Panc1 (cell line): ENCODE data around the gene MSN. TPM values are rescaled to one million over a fixed set of nuclear protein-coding genes. Genes with fewer than 3 reads are reported as not detected.

Experiments used
- ATAC-seq: fragments of 200-7000 bp; cut with Tn5 transposase; 2 replicates; pipeline ENCODE4 v1.9.1; 2020; ENCODE audit warnings: mild to moderate bottlenecking, moderate library complexity
- BruUV-seq: library from RNA; stranded (reverse); fragments of 400-500 nt; replicated peaks from 2 replicates; lab custom pipeline; 2021; lab: Mats Ljungman, UMichigan
- CTCF ChIA-PET: fragments of 300-600 bp; sonication (Branson Sonifier 250); formaldehyde crosslinking; loops from one replicate; lab custom pipeline; 2022; ENCODE audit warnings: antibody characterized with exemption; lab: Charles Lee
- POLR2A ChIA-PET: fragments of 300-600 bp; sonication (Branson Sonifier 250); formaldehyde crosslinking; loops from one replicate; lab custom pipeline; 2022; ENCODE audit warnings: antibody characterized with exemption; lab: Charles Lee
- DNase-seq: peaks from one replicate; pipeline ENCODE4 v3.0.0-alpha.2; 2010; ENCODE audit warnings: low read depth, low spot score
- H3K27ac ChIP-seq: 2 replicates; pipeline ENCODE4 v1.5.1; 2011; ENCODE audit warnings: mild to moderate bottlenecking, low read length, inconsistent platforms
- H3K27me3 ChIP-seq: fragments of 200-500 bp; sonication (Bioruptor generic); 2 replicates; pipeline ENCODE4 v1.6.0; 2014; ENCODE audit warnings: low read length, inconsistent platforms; ENCODE audit not compliant: control insufficient read depth, insufficient read depth
- H3K36me3 ChIP-seq: fragments of 200-500 bp; sonication (Bioruptor generic); 2 replicates; pipeline ENCODE4 v1.5.1; 2014; ENCODE audit warnings: inconsistent platforms, mild to moderate bottlenecking, low read length, moderate library complexity; ENCODE audit not compliant: control insufficient read depth, insufficient read depth
- H3K4me1 ChIP-seq: 2 replicates; pipeline ENCODE4 v1.5.1; 2011; ENCODE audit warnings: inconsistent platforms, mild to moderate bottlenecking, low read length, moderate library complexity; ENCODE audit not compliant: control insufficient read depth, insufficient read depth
- H3K4me3 ChIP-seq, 2 experiments: 2 replicates each; pipeline ENCODE4 v1.5.1; 2011 to 2012; ENCODE audit warnings: low read depth in 2 of 2, low read length in 2 of 2, mild to moderate bottlenecking in 2 of 2, inconsistent platforms in 1 of 2, moderate library complexity in 1 of 2
- H3K9me3 ChIP-seq: fragments of 200-500 bp; sonication (Bioruptor generic); 2 replicates; pipeline ENCODE4 v1.5.1; 2014; ENCODE audit warnings: low read depth, mild to moderate bottlenecking, inconsistent platforms, low read length, moderate library complexity; ENCODE audit not compliant: control insufficient read depth, insufficient read depth
- POLR2AphosphoS5 ChIP-seq: IDR thresholded peaks from 2 replicates; pipeline ENCODE4 v1.6.1; 2012; ENCODE audit warnings: mild to moderate bottlenecking, low read depth, low read length, moderate library complexity
- SIN3A ChIP-seq: IDR thresholded peaks from 2 replicates; pipeline ENCODE4 v1.6.1; 2012; ENCODE audit warnings: low read depth, mild to moderate bottlenecking, low read length, moderate library complexity, borderline replicate concordance; ENCODE audit not compliant: insufficient read depth
- TCF7L2 ChIP-seq: IDR thresholded peaks from 2 replicates; pipeline ENCODE4 v1.6.1; 2011; ENCODE audit warnings: mild to moderate bottlenecking, low read depth, low read length, inconsistent platforms
- in situ Hi-C: cut with HindIII; loops from 2 replicates; pipeline ENCODE4 v1.10.0; 2016; ENCODE audit warnings: low sequenced_read_pairs, low pct_unique_long_range_greater_than_20kb
- intact Hi-C: fragments of 100-400 bp; cut with micrococcal nuclease; formaldehyde crosslinking; loops from one replicate; pipeline ENCODE4 v1.10.0; 2022; ENCODE audit not compliant: unreplicated experiment
- total RNA-seq: library from RNA; stranded (reverse); gene quantifications from one replicate; pipeline ENCODE4 v1.2.1, GENCODE V29; 2021; ENCODE audit not compliant: unreplicated experiment
- TF ChIP-seq, protein P1 (sequence below): fragments of 450-650 bp; IDR thresholded peaks from 2 replicates; pipeline ENCODE4 v1.5.1; 2017; ENCODE audit warnings: mild to moderate bottlenecking
- TF ChIP-seq, protein P2 (sequence below), 2 experiments: IDR thresholded peaks; 2 replicates each; pipeline ENCODE4 v1.6.1; 2011 to 2012; ENCODE audit warnings: low read depth in 2 of 2, control low read depth in 1 of 2, low read length in 1 of 2, mild to moderate bottlenecking in 1 of 2, moderate library complexity in 1 of 2; ENCODE audit not compliant: insufficient read depth in 1 of 2

MSN gene
- total RNA-seq, 1 experiment from 2014 or later: 185 TPM

DNA sequence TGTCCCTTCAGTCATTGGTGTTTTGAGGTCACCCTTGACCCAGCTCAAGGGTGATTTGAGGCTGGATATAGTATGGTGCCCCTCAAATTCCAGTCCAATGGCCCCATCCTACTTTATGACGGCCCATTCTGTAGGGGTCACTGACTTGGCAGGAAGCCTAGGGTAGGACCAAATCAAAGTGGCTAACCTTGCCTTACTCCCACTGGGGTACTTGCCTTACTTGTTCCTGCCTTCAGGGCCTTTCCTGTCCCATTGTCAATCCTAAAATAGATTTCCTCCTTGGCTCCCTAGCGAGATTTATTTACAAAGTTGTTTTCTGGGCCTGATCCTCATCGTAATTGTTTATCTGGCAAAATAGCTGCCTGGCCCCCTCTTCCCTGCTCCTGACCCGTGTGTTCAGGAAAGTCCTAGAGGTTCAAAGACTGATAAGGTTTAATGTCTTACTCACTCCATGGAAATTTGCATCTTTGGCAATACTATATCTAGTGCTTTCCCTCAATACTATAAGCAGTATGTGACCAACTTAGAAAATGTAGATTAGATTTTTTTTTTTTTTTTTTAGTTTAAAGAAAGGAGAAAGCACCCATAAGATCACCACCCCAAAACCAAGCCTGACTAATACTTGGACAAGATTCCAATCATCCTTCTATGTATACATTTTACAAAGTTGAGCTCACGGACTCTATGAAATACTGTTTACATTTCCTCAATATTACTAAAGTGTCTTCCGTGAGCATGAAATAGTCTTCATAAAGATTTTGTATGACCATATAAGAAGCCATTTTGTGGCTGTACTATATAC, 44.8 kb downstream of the MSN start:
- intact Hi-C loops (no loop called here), in situ Hi-C loops (no loop called here)
- Histone ChIP-seq H3K4me1 (no peaks in the 10 kb centered on the region), H3K36me3 (no peaks in the 10 kb centered on the region), H3K4me3 (no peak overlapping the region), H3K9me3 (no peaks in the 10 kb centered on the region), H3K27ac (no peak overlapping the region), H3K27me3 (no peaks in the 10 kb centered on the region)
- ChIA-PET CTCF (no interaction called here), POLR2A (no interaction called here)
- no peak for ATAC-seq
- DNase-seq: no peak
- BruUV-seq: no TSS peak
- TF ChIP-seq, protein P1, sequence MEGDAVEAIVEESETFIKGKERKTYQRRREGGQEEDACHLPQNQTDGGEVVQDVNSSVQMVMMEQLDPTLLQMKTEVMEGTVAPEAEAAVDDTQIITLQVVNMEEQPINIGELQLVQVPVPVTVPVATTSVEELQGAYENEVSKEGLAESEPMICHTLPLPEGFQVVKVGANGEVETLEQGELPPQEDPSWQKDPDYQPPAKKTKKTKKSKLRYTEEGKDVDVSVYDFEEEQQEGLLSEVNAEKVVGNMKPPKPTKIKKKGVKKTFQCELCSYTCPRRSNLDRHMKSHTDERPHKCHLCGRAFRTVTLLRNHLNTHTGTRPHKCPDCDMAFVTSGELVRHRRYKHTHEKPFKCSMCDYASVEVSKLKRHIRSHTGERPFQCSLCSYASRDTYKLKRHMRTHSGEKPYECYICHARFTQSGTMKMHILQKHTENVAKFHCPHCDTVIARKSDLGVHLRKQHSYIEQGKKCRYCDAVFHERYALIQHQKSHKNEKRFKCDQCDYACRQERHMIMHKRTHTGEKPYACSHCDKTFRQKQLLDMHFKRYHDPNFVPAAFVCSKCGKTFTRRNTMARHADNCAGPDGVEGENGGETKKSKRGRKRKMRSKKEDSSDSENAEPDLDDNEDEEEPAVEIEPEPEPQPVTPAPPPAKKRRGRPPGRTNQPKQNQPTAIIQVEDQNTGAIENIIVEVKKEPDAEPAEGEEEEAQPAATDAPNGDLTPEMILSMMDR: no peak
- TF ChIP-seq POLR2AphosphoS5 (no peak), SIN3A (no peak), TCF7L2 (no peak)
- TF ChIP-seq, protein P2, sequence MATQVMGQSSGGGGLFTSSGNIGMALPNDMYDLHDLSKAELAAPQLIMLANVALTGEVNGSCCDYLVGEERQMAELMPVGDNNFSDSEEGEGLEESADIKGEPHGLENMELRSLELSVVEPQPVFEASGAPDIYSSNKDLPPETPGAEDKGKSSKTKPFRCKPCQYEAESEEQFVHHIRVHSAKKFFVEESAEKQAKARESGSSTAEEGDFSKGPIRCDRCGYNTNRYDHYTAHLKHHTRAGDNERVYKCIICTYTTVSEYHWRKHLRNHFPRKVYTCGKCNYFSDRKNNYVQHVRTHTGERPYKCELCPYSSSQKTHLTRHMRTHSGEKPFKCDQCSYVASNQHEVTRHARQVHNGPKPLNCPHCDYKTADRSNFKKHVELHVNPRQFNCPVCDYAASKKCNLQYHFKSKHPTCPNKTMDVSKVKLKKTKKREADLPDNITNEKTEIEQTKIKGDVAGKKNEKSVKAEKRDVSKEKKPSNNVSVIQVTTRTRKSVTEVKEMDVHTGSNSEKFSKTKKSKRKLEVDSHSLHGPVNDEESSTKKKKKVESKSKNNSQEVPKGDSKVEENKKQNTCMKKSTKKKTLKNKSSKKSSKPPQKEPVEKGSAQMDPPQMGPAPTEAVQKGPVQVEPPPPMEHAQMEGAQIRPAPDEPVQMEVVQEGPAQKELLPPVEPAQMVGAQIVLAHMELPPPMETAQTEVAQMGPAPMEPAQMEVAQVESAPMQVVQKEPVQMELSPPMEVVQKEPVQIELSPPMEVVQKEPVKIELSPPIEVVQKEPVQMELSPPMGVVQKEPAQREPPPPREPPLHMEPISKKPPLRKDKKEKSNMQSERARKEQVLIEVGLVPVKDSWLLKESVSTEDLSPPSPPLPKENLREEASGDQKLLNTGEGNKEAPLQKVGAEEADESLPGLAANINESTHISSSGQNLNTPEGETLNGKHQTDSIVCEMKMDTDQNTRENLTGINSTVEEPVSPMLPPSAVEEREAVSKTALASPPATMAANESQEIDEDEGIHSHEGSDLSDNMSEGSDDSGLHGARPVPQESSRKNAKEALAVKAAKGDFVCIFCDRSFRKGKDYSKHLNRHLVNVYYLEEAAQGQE (IDR thresholded peaks at IDR 0.05; ENCODE audit: insufficient read depth in 1 of 2, low read depth in 2 of 2, low read length in 1 of 2): no peak

DNA sequence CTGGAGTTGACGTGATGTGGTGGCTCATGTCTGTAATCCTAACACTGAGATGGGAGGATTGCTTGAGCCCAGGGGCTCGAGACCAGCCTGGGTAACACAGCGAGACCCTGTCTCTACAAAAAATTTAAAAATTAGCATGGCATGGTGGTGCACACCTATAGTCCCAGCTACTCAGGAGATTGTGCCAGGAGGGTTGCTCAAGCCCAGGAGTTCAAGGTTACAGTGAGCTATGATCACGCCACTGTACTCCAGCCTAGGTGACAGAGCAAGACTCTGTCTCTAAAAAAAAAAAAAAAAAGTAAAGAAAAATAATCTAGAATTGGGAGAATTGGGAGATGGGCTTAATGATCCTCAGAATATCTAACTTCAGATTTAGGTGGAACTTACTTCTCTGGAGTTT, 51.1 kb downstream of the MSN start:
- ChIA-PET POLR2A (no interaction called here), CTCF (no interaction called here)
- Histone ChIP-seq H3K4me1 (no peaks in the 10 kb centered on the region), H3K9me3 (no peaks in the 10 kb centered on the region), H3K36me3 (no peaks in the 10 kb centered on the region), H3K4me3 (no peak overlapping the region), H3K27ac (no peak overlapping the region), H3K27me3 (no peaks in the 10 kb centered on the region)
- TF ChIP-seq, protein P1: no peak
- TF ChIP-seq TCF7L2 (no peak), POLR2AphosphoS5 (no peak), SIN3A (no peak)
- TF ChIP-seq, protein P2 (IDR thresholded peaks at IDR 0.05; ENCODE audit: insufficient read depth in 1 of 2, low read depth in 2 of 2, low read length in 1 of 2): no peak
- DNase-seq (no peak), ATAC-seq (no peak)
- in situ Hi-C loops (no loop called here), intact Hi-C loops (no loop called here)
- BruUV-seq: no TSS peak
